Uterus (tissue), 4 donors: Measurements from ENCODE around the gene ZFPM1. TPM values are rescaled to one million over a fixed set of nuclear protein-coding genes. Genes with fewer than 3 reads are reported as not detected.
"Not testable (repeated sequence)": the region's sequence is repeated elsewhere in the genome, so short reads cannot be mapped to it uniquely, and the experiment has no call there.

ENCODE experiments used
- DNase-seq, 2 donors: peaks; one replicate each; pipeline ENCODE4 v3.0.0-alpha.2; 2019 to 2020
- H3K27ac ChIP-seq, 2 donors: fragments of 200-600 bp; sonication (generic); 1 replicate in 1 of 2; 2 replicates in 1 of 2; pipeline ENCODE4 v1.5.1; 2016 to 2018
- H3K27me3 ChIP-seq, 2 donors: fragments of 200-600 bp; sonication (generic); one replicate each; pipeline ENCODE4 v1.5.1; 2018 to 2019; ENCODE audit warnings: control low read depth in 1 of 2
- H3K36me3 ChIP-seq, 2 donors: fragments of 200-600 bp; sonication (generic); one replicate each; pipeline ENCODE4 v1.5.1; 2019; ENCODE audit warnings: control low read depth in 1 of 2
- H3K4me1 ChIP-seq, 2 donors: fragments of 200-600 bp; sonication (generic); one replicate each; pipeline ENCODE4 v1.5.1; 2018 to 2019; ENCODE audit warnings: control low read depth in 1 of 2
- H3K4me3 ChIP-seq, 2 donors: fragments of 200-600 bp; sonication (generic); 1 replicate in 1 of 2; 2 replicates in 1 of 2; pipeline ENCODE4 v1.5.1; 2018 to 2019; ENCODE audit warnings: mild to moderate bottlenecking in 1 of 2
- H3K9me3 ChIP-seq, 2 donors: fragments of 200-600 bp; sonication (generic); one replicate each; pipeline ENCODE4 v1.5.1; 2019; ENCODE audit warnings: control low read depth in 1 of 2
- POLR2A ChIP-seq, 2 donors: fragments of 450-650 bp; IDR thresholded peaks; one replicate each; pipeline ENCODE4 v1.6.1; 2016; ENCODE audit warnings: antibody characterized with exemption in 2 of 2, mild to moderate bottlenecking in 1 of 2, moderate library complexity in 1 of 2
- intact Hi-C: fragments of 100-400 bp; cut with DNase I; formaldehyde crosslinking; loops from one replicate; pipeline ENCODE4 v1.15.1; 2023; ENCODE audit warnings: low total_unique reads
- total RNA-seq, 4 donors: library from RNA; depleted of rRNA in 3 of 4; stranded (reverse); fragments of >200 nt in 3 of 4; gene quantifications; one replicate each; pipeline versions ENCODE4 v1.1.0 to v1.2.4, GENCODE V29; 2014 to 2023
- TF ChIP-seq, protein P1 (sequence below), 4 experiments: fragments of 200-600 bp in 2 of 4; fragments of 450-650 bp in 2 of 4; sonication (generic) in 2 of 4; IDR thresholded peaks; one replicate each; pipeline ENCODE4 v1.5.1; 2016 to 2019; ENCODE audit warnings: antibody characterized with exemption in 4 of 4, mild to moderate bottlenecking in 2 of 4, moderate library complexity in 1 of 4
- donor health status: DM: yes; HTN: yes; CAD: no.

The ZFPM1 gene
- total RNA-seq, 4 donors from 2014 or later = under 0.01 to 6.9 (median 0.77) TPM

DNA sequence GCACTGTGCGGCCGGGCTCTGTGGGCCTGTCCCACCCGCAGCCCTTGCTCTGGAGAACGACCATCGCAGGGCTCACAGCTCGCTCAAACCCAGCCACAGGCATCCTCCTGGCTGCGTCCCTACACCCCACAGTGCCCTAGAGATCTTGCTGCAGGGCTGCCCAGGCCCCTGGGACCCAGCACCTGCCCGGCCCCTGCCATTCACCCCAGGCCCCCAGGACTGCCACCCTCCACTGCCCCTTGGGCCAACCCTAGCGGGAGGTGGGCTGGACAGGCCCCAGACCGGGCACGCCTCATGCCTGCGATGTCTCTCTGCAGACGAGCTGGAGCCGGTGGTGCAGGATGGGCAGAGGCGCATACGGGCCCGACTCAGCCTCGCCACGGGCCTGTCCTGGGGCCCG, 61.0 kb downstream of the ZFPM1 start:
- no peaks in the 10 kb centered on the region for H3K27me3 ChIP-seq
- no peak overlapping the region for H3K4me3 ChIP-seq
- no peak overlapping the region for H3K27ac ChIP-seq
- no peaks in the 10 kb centered on the region for H3K36me3 ChIP-seq
- intact Hi-C loops = no loop called here
- no peak for DNase-seq
- no peaks in the 10 kb centered on the region for H3K9me3 ChIP-seq
- no peaks in the 10 kb centered on the region for H3K4me1 ChIP-seq
- TF ChIP-seq, protein P1, sequence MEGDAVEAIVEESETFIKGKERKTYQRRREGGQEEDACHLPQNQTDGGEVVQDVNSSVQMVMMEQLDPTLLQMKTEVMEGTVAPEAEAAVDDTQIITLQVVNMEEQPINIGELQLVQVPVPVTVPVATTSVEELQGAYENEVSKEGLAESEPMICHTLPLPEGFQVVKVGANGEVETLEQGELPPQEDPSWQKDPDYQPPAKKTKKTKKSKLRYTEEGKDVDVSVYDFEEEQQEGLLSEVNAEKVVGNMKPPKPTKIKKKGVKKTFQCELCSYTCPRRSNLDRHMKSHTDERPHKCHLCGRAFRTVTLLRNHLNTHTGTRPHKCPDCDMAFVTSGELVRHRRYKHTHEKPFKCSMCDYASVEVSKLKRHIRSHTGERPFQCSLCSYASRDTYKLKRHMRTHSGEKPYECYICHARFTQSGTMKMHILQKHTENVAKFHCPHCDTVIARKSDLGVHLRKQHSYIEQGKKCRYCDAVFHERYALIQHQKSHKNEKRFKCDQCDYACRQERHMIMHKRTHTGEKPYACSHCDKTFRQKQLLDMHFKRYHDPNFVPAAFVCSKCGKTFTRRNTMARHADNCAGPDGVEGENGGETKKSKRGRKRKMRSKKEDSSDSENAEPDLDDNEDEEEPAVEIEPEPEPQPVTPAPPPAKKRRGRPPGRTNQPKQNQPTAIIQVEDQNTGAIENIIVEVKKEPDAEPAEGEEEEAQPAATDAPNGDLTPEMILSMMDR (IDR thresholded peaks at IDR 0.05) = no peak
- no peak for TF ChIP-seq POLR2A (IDR thresholded peaks at IDR 0.05)

DNA sequence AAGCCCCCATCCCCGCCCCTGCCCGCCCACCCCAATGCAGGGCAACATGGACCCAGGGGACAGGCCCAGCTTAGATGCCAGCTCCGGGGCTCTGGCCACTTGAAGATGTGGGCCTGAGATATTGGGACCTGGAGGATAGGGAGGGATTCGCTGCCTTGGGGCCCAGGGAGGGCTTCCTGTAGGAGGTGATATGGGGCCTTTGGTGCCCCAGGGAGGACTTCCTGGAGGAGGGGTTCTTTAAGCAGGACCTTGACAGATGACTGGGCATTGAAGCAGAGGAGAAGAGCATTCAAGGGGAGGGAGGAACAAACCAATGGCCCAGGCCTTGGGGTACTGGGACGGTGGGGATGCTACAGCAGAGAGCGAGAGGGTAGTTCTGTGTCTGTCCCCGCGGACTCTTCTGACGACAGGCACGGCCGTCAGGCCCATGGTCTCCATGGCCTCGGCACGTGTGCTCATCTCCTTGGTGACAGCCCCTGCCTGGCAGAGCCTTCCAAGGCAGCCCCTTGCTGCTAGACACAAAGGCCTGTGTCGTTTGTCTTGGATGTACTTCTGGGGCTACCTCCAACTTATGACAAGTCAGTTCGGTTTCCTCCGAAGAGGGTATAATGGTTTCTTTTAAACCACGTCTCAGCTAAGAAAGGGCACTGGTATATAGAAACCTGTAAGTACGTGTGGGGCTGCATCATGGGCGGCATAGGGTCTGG, 61.6 kb downstream of the ZFPM1 start:
- no peaks in the 10 kb centered on the region for H3K4me1 ChIP-seq
- DNase-seq = no peak
- H3K27ac ChIP-seq = no peak overlapping the region
- no peaks in the 10 kb centered on the region for H3K36me3 ChIP-seq
- H3K27me3 ChIP-seq = no peaks in the 10 kb centered on the region
- TF ChIP-seq, protein P1 (IDR thresholded peaks at IDR 0.05) = no peak
- no peak for TF ChIP-seq POLR2A (IDR thresholded peaks at IDR 0.05)
- no peaks in the 10 kb centered on the region for H3K9me3 ChIP-seq
- no peak overlapping the region for H3K4me3 ChIP-seq
- intact Hi-C loops = no loop called here

DNA sequence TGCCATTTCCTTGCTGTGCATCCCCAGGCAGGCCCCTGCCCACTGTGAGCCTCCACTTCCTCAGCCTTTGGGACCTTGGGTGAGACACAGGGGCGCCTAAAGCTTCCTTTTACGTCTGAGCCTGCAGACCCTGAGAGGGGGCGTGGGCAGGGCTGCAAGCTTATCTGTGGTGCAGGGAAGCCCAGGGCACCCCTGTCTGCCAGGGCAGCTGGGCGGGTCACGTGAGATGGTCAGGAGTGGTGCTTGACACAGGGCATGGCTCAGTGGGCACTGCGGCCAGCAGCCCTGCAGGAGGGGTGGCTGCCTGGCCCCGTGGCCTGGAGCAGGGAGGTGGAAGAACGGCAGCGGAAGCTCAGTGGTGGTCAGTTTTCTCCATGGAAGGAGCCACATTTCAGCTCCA, 62.3 kb downstream of the ZFPM1 start:
- intact Hi-C loops = no loop called here
- no peaks in the 10 kb centered on the region for H3K36me3 ChIP-seq
- no peak overlapping the region for H3K27ac ChIP-seq
- TF ChIP-seq POLR2A (IDR thresholded peaks at IDR 0.05) = no peak
- TF ChIP-seq, protein P1 (IDR thresholded peaks at IDR 0.05) = no peak
- no peaks in the 10 kb centered on the region for H3K4me1 ChIP-seq
- H3K9me3 ChIP-seq = no peaks in the 10 kb centered on the region
- no peaks in the 10 kb centered on the region for H3K27me3 ChIP-seq
- DNase-seq = no peak
- H3K4me3 ChIP-seq = no peak overlapping the region

DNA sequence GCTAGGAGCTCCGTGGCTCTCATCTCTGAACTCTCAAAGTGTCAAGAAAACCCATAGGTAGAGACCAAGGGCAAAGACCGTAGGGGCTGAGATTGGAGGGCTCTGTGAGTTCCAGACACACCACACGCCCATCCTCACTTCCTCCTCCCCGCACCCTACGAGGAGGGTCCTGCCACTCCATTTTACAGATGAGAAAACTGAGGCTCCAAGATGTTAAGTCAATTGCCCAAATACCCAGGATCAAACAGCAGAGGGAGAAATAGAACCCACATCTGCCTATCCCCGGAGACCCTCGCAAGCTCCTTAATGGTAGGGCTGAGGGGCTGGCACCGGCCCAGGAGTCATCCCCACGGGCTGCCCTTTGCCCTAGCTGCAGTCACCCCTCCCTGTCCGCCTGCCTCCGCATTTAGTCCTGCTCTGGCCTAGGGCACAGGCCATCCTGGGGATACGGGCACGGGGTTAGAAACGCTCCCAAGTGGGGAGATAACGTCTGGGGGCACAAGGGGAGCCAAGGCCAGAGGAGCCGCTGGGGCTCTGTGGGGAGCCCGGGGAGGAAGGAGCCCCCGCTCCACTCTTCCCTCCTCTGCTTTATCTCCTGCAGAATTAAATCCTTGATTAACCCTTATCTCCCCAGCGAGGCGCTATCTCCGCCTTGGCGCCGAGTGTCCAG, 63.0 kb downstream of the ZFPM1 start:
- H3K9me3 ChIP-seq = no peaks in the 10 kb centered on the region
- DNase-seq = no peak
- TF ChIP-seq, protein P1 (IDR thresholded peaks at IDR 0.05) = no peak
- TF ChIP-seq POLR2A (IDR thresholded peaks at IDR 0.05) = no peak
- H3K27me3 ChIP-seq = no peaks in the 10 kb centered on the region
- intact Hi-C loops = no loop called here
- H3K4me3 ChIP-seq = no peak overlapping the region
- no peaks in the 10 kb centered on the region for H3K4me1 ChIP-seq
- H3K27ac ChIP-seq = no peak overlapping the region
- H3K36me3 ChIP-seq = no peaks in the 10 kb centered on the region

DNA sequence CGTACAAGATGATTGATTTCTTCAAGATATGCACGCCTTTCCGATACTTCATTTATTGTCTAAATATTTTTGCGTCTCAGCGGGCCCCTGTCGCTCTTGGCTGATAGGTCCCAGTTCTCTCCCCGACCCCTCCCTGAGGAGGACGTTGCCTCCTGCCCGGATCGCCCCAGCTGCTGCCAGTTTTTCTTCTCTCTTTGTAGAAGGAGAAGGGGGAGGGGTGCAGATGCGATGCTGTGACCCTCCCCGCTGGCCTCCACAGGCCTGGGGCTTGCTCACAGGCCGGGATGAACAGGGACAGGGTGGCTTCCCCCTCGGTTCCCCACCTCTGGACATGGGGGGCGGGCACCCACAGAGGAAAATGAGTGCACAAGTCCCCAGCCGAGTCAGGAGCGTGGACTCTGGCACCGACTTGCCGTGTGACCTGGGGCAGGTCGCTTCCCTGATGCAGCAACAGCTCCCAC, 63.6 kb downstream of the ZFPM1 start:
- Histone ChIP-seq H3K27me3 (no peaks in the 10 kb centered on the region), H3K27ac (no peak overlapping the region), H3K4me3 (no peak overlapping the region), H3K4me1 (no peaks in the 10 kb centered on the region), H3K36me3 (no peaks in the 10 kb centered on the region), H3K9me3 (no peaks in the 10 kb centered on the region)
- intact Hi-C loops = no loop called here
- DNase-seq = no peak
- no peak for TF ChIP-seq POLR2A (IDR thresholded peaks at IDR 0.05)
- TF ChIP-seq, protein P1 (IDR thresholded peaks at IDR 0.05) = no peak

DNA sequence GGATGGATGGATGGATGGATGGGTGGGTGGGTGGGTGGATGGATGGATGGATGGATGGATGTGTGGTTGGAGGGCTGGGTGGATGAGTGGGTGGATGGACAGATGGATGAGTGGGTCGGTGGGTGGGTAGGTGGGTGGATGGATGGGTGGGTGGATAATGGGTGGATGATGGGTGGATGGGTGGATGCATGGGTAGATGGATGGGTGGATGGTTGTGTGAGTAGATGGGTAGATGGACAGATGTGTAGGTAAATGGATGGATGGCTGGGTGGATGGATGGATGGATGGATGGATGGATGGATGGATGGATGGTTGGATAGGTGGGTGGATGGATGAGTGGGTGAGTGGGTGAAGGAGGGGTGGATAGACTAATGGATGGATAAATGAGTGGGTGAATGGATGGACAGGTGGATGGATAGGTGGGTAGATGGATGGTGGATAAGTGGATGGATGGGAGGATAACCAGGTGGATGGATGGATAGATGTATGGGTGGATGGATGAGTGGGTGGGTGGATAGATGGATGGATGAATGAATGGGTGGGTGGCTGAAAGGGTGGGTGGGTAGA, 64.2 kb downstream of the ZFPM1 start:
- H3K36me3 ChIP-seq, H3K9me3 ChIP-seq, intact Hi-C loops, DNase-seq, H3K4me1 ChIP-seq, H3K27me3 ChIP-seq, H3K27ac ChIP-seq, H3K4me3 ChIP-seq: not testable (repeated sequence)

DNA sequence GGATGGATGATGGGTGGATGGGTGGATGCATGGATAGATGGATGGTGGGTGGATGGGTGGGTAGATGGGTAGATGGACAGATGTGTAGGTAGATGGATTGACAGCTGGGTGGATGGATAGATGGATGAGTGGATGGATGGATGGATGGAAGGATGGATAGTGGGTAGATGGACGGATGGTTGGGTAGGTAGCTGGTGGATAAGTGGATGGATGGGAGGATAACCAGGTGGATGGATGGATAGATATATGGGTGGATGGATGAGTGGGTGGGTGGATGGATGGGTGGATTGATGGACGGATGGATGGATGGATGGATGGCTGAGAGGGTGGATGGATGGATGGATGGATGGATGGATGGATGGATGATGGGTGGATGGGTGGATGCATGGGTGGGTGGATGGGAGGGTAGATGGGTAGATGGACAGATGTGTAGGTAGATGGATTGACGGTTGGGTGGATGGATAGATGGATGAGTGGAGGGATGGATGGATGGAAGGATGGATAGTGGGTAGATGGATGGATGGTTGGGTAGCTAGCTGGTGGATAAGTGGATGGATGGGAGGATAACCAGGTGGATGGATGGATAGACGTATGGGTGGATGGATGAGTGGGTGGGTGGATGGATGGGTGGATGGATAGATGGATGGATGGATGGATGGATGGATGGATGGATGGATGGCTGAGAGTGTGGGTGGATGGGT, 65.5 kb downstream of the ZFPM1 start:
- H3K4me3 ChIP-seq, H3K36me3 ChIP-seq, intact Hi-C loops, H3K27me3 ChIP-seq, H3K4me1 ChIP-seq, H3K9me3 ChIP-seq, H3K27ac ChIP-seq, DNase-seq: not testable (repeated sequence)
